ENCODE results near the gene TPCN1.

The TPCN1 gene

GRCh38 chr12:113222730-113223531, 1.7 kb downstream of the TPCN1 start:
- peak overlapping the region; percentile 97 to 99 for H3K9ac ChIP-seq (ENCODE audit: low read depth in 1 of 2, low read length in 2 of 2)
- no peaks in the 10 kb centered on the region for H3K27me3 ChIP-seq (ENCODE audit: control insufficient read depth in 2 of 2, insufficient read depth in 2 of 2, low read length in 2 of 2)
- H3K4me1 ChIP-seq (ENCODE audit: control insufficient read depth in 2 of 2, insufficient read depth in 2 of 2, low read length in 2 of 2) = peaks cover 20 to 25% of the 10 kb centered on the region in 2 donors
- peak overlapping the region; percentile 92 to 99 for H3K4me3 ChIP-seq (ENCODE audit: low read length in 2 of 2)
- peak overlapping the region; percentile 96 to 97 for H3K27ac ChIP-seq (ENCODE audit: low read depth in 2 of 2, low read length in 2 of 2)
- H3K36me3 ChIP-seq (ENCODE audit: control insufficient read depth in 2 of 2, insufficient read depth in 2 of 2, low read length in 2 of 2) = peaks cover 12 to 14% of the 10 kb centered on the region in 2 donors
- H3K9me3 ChIP-seq (ENCODE audit: control insufficient read depth in 2 of 2, low read length in 2 of 2) = no peaks in the 10 kb centered on the region

DNA sequence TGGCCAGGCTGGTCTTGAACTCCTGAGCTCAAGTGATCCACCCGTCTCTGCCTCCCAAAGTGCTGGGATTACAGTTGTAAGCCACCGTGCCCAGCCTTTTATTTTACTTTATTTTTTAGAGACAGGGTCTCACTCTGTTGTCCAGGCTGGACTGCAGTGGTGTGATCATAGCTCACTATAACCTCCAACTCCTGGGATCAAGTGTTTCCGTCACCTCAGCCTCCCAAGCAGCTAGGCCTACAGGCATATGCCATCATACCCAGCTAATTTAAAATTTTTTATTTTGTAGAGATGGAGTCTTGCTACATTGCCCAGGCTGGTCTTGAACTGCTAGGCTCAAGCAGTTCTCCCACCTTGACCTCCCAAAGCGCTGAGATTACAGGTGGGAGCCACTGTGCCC, 3.7 kb downstream of the TPCN1 start:
- H3K9ac ChIP-seq (ENCODE audit: low read depth in 1 of 2, low read length in 2 of 2) = no peak overlapping the region
- peaks cover 31 to 32% of the 10 kb centered on the region in 2 donors for H3K4me1 ChIP-seq (ENCODE audit: control insufficient read depth in 2 of 2, insufficient read depth in 2 of 2, low read length in 2 of 2)
- no peak overlapping the region for H3K4me3 ChIP-seq (ENCODE audit: low read length in 2 of 2)
- no peaks in the 10 kb centered on the region for H3K27me3 ChIP-seq (ENCODE audit: control insufficient read depth in 2 of 2, insufficient read depth in 2 of 2, low read length in 2 of 2)
- H3K9me3 ChIP-seq (ENCODE audit: control insufficient read depth in 2 of 2, low read length in 2 of 2) = no peaks in the 10 kb centered on the region
- peaks cover 23 to 30% of the 10 kb centered on the region in 2 donors for H3K36me3 ChIP-seq (ENCODE audit: control insufficient read depth in 2 of 2, insufficient read depth in 2 of 2, low read length in 2 of 2)
- H3K27ac ChIP-seq (ENCODE audit: low read depth in 2 of 2, low read length in 2 of 2) = no peak overlapping the region

DNA sequence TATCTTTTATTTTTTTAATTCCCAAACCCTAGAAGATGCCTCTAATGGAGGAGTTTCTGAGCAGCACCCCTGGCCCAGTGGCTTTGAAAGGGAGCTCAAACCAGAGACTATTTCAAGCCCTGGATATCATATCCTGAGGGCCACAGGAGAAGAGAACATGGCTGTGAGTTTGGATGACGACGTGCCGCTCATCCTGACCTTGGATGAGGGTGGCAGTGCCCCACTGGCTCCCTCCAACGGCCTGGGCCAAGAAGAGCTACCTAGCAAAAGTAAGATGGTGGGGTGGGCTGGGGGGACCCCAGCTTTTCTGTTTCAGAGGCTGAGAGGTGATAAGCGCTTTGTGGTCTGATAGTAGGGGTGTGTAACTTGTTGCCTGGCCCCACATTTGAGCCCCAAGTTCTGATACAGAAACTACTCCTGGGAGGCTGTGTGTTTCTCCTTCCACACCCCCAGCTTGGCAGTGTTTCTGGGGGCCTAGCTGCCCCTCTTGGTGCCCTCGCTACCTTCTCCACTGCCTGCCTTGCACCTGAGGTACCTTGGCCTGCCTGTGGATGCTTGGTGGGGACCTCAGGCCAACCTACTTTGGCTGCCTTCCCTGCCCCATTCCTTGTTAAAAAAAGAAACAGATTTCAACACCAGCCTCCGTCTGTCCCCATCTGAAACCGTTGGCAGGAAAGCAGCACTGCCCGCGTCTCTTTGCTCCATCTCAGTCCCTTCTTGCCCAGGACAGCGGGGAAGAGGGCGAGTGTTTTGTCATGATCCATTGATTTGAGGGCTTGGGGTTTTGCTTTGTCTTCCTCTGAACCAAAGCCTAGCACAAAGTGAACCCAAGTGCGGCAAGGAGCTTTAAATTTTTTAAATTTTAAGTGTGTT, 5.7 kb downstream of the TPCN1 start:
- Histone ChIP-seq H3K4me1 (ENCODE audit: control insufficient read depth in 2 of 2, insufficient read depth in 2 of 2, low read length in 2 of 2) (peaks cover 26 to 35% of the 10 kb centered on the region in 2 donors), H3K27ac (ENCODE audit: low read depth in 2 of 2, low read length in 2 of 2) (no peak overlapping the region), H3K4me3 (ENCODE audit: low read length in 2 of 2) (no peak overlapping the region), H3K36me3 (ENCODE audit: control insufficient read depth in 2 of 2, insufficient read depth in 2 of 2, low read length in 2 of 2) (peaks cover 39 to 48% of the 10 kb centered on the region in 2 donors), H3K27me3 (ENCODE audit: control insufficient read depth in 2 of 2, insufficient read depth in 2 of 2, low read length in 2 of 2) (no peaks in the 10 kb centered on the region), H3K9ac (ENCODE audit: low read depth in 1 of 2, low read length in 2 of 2) (no peak overlapping the region), H3K9me3 (ENCODE audit: control insufficient read depth in 2 of 2, low read length in 2 of 2) (no peaks in the 10 kb centered on the region)

DNA sequence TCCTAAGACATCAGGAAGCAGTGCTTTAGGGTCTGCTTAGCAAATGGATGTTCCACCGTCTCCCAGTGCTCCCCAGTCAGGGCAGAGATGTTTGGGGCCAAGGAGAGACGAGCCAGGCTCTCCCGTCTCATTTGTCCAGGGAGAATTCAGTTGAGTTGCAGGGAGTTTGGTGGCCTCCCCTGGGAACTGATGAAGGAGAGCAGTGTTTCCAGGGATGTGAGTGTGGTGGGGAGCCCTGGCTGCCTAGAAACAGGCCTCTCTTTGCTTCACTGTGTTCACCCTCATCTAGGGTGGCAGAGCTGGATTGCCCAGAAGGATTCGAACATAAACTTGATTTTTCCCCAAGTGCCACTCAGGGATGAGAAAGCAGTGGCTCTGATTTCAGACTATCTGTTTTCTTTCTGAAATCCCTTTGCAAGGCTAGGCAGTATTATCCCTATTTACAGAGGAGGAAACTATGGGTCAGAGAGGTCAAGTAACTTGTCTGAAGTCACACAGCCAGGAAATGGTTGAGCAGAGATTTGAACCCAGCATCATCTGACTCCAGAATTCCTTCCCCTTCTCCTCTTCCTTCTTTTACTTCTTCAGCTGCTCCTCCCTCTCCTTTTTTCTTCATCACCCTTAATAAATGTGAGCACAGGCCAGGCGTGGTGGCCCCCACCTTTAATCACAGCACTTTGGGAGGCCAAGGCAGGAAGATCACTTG, 6.6 kb downstream of the TPCN1 start:
- Histone ChIP-seq H3K4me1 (ENCODE audit: control insufficient read depth in 2 of 2, insufficient read depth in 2 of 2, low read length in 2 of 2) (peaks cover 18 to 31% of the 10 kb centered on the region in 2 donors), H3K27me3 (ENCODE audit: control insufficient read depth in 2 of 2, insufficient read depth in 2 of 2, low read length in 2 of 2) (no peaks in the 10 kb centered on the region), H3K9me3 (ENCODE audit: control insufficient read depth in 2 of 2, low read length in 2 of 2) (no peaks in the 10 kb centered on the region), H3K27ac (ENCODE audit: low read depth in 2 of 2, low read length in 2 of 2) (no peak overlapping the region), H3K9ac (ENCODE audit: low read depth in 1 of 2, low read length in 2 of 2) (no peak overlapping the region), H3K36me3 (ENCODE audit: control insufficient read depth in 2 of 2, insufficient read depth in 2 of 2, low read length in 2 of 2) (peaks cover 48 to 57% of the 10 kb centered on the region in 2 donors), H3K4me3 (ENCODE audit: low read length in 2 of 2) (no peak overlapping the region)

DNA sequence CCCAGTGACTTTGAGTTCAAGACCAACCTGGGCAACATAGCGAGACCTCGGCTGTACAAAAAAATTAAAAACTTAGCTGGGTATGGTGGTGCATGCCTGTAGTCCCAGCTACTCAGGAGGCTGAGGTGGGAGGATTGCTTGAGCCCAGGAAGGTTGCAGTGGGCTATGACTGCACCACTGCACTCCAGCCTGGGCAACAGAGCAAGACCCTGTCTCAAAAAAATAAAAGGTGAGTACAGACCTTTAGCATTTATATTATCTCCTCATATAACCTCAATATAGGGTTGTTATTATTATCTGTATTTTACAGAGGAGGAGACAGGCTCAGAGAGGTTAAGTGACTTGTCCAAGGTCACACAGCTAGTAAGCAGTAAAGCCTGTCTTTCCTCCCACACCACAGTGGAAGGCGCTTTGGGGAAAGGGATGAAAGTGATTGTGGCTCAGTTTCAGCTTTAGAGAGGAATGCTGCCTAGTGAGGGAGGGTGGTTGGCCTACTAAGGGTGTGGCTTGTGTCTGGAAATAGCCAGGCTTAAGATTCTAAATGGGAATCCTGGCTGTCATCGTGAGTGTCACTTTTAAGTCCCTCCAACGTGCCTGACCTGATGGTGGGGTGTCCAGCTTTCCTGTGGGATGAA, 7.2 kb downstream of the TPCN1 start:
- Histone ChIP-seq H3K27me3 (ENCODE audit: control insufficient read depth in 2 of 2, insufficient read depth in 2 of 2, low read length in 2 of 2) (no peaks in the 10 kb centered on the region), H3K4me1 (ENCODE audit: control insufficient read depth in 2 of 2, insufficient read depth in 2 of 2, low read length in 2 of 2) (peaks cover 14 to 31% of the 10 kb centered on the region in 2 donors), H3K27ac (ENCODE audit: low read depth in 2 of 2, low read length in 2 of 2) (no peak overlapping the region), H3K4me3 (ENCODE audit: low read length in 2 of 2) (no peak overlapping the region), H3K9me3 (ENCODE audit: control insufficient read depth in 2 of 2, low read length in 2 of 2) (no peaks in the 10 kb centered on the region), H3K36me3 (ENCODE audit: control insufficient read depth in 2 of 2, insufficient read depth in 2 of 2, low read length in 2 of 2) (peaks cover 55 to 62% of the 10 kb centered on the region in 2 donors), H3K9ac (ENCODE audit: low read depth in 1 of 2, low read length in 2 of 2) (no peak overlapping the region)

GRCh38 chr12:113230315-113231234, 9.3 kb downstream of the TPCN1 start:
- Histone ChIP-seq H3K4me1 (ENCODE audit: control insufficient read depth in 2 of 2, insufficient read depth in 2 of 2, low read length in 2 of 2) (peaks cover 21 to 24% of the 10 kb centered on the region in 2 donors), H3K36me3 (ENCODE audit: control insufficient read depth in 2 of 2, insufficient read depth in 2 of 2, low read length in 2 of 2) (peaks cover 65 to 67% of the 10 kb centered on the region in 2 donors), H3K9ac (ENCODE audit: low read depth in 1 of 2, low read length in 2 of 2) (no peak overlapping the region), H3K27ac (ENCODE audit: low read depth in 2 of 2, low read length in 2 of 2) (no peak overlapping the region), H3K4me3 (ENCODE audit: low read length in 2 of 2) (no peak overlapping the region), H3K27me3 (ENCODE audit: control insufficient read depth in 2 of 2, insufficient read depth in 2 of 2, low read length in 2 of 2) (no peaks in the 10 kb centered on the region), H3K9me3 (ENCODE audit: control insufficient read depth in 2 of 2, low read length in 2 of 2) (no peaks in the 10 kb centered on the region)

DNA sequence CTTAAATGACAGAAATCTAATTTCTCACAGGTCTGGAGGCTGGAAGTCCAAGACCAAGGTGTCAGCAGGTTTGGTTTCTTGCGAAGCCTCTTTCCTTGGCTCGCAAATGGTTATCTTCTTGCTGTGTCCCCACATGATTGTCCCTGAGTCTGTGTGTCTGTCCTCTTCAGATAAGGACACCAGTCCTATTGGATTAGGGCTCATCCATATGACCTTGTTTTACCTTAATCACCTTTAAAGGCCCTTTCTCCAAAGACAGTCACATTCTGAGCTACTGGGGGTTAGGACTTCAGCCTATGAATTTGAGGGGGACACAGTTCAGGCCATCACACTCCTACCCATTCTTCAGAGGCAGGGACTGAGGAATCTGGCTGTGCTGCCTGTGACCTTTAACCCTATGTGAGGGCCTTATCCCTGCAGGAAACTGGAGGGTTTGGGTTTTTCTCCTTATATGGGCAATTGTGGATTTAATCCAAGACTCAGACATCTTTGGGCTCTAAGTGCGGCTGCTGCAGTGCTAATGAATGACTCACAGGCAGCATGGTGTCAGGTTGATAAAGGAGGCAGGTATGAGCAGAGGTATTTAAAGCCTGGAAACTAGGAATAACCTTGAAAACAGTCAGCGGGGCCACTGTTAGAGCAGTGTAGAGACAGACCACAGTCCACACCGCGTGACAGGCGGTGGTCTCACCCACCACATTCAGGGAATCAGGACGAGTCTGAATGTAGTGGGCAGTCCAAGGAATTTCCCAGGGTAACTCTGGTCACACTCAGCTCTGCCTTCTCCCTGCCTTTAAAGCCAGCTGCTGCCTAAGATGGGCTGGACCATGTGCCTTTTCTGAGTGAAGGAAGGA, 10.2 kb downstream of the TPCN1 start:
- peaks cover 65 to 70% of the 10 kb centered on the region in 2 donors for H3K36me3 ChIP-seq (ENCODE audit: control insufficient read depth in 2 of 2, insufficient read depth in 2 of 2, low read length in 2 of 2)
- H3K27ac ChIP-seq (ENCODE audit: low read depth in 2 of 2, low read length in 2 of 2) = no peak overlapping the region
- H3K9me3 ChIP-seq (ENCODE audit: control insufficient read depth in 2 of 2, low read length in 2 of 2) = no peaks in the 10 kb centered on the region
- H3K27me3 ChIP-seq (ENCODE audit: control insufficient read depth in 2 of 2, insufficient read depth in 2 of 2, low read length in 2 of 2) = no peaks in the 10 kb centered on the region
- no peak overlapping the region for H3K9ac ChIP-seq (ENCODE audit: low read depth in 1 of 2, low read length in 2 of 2)
- peaks cover 27 to 30% of the 10 kb centered on the region in 2 donors for H3K4me1 ChIP-seq (ENCODE audit: control insufficient read depth in 2 of 2, insufficient read depth in 2 of 2, low read length in 2 of 2)
- no peak overlapping the region for H3K4me3 ChIP-seq (ENCODE audit: low read length in 2 of 2)

GRCh38 chr12:113232089-113232839, 11.0 kb downstream of the TPCN1 start:
- Histone ChIP-seq H3K4me3 (ENCODE audit: low read length in 2 of 2) (no peak overlapping the region), H3K27ac (ENCODE audit: low read depth in 2 of 2, low read length in 2 of 2) (peak overlapping the region; percentile 41 to 75), H3K9me3 (ENCODE audit: control insufficient read depth in 2 of 2, low read length in 2 of 2) (no peaks in the 10 kb centered on the region), H3K9ac (ENCODE audit: low read depth in 1 of 2, low read length in 2 of 2) (no peak overlapping the region), H3K36me3 (ENCODE audit: control insufficient read depth in 2 of 2, insufficient read depth in 2 of 2, low read length in 2 of 2) (peaks cover 58 to 63% of the 10 kb centered on the region in 2 donors), H3K4me1 (ENCODE audit: control insufficient read depth in 2 of 2, insufficient read depth in 2 of 2, low read length in 2 of 2) (peaks cover 35 to 38% of the 10 kb centered on the region in 2 donors), H3K27me3 (ENCODE audit: control insufficient read depth in 2 of 2, insufficient read depth in 2 of 2, low read length in 2 of 2) (no peaks in the 10 kb centered on the region)

All from mucosa of rectum (tissue), 2 donors.